Hepatocyte (in vitro differentiated cells): ENCODE data around the gene EXOC4.

Experiments used
- EZH2phosphoT487 ChIP-seq: fragments of 200-600 bp; sonication (generic); IDR thresholded peaks from one replicate; pipeline ENCODE4 v1.6.1; 2018; ENCODE audit warnings: antibody characterized with exemption, mild to moderate bottlenecking, low read depth, moderate library complexity; ENCODE audit not compliant: unreplicated experiment, severe bottlenecking
- TF ChIP-seq, protein P1 (sequence below): fragments of 200-600 bp; sonication (generic); IDR thresholded peaks from 2 replicates; pipeline ENCODE4 v1.5.1; 2016; ENCODE audit warnings: antibody characterized with exemption, mild to moderate bottlenecking; ENCODE audit not compliant: poor library complexity

DNA sequence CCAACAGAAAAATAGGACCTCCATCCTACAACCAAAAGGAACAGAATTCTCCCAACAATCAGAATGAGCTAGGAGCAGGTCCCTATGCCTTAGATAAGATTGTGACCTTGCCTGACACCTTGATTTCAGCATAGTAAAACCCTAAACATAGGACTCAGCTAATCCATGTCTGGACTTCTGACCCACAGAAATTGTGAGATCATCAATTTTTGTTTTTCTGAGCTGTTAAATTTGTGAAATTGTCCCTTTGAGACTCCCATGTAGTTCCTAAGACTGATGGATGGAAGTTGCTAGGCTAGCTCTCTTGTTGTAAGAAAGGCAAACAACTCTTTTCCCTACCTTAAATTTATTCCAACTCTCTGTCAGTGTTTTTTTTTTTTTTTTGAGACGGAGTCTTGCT is 244.2 kb downstream of the EXOC4 start:
- TF ChIP-seq, protein P1, sequence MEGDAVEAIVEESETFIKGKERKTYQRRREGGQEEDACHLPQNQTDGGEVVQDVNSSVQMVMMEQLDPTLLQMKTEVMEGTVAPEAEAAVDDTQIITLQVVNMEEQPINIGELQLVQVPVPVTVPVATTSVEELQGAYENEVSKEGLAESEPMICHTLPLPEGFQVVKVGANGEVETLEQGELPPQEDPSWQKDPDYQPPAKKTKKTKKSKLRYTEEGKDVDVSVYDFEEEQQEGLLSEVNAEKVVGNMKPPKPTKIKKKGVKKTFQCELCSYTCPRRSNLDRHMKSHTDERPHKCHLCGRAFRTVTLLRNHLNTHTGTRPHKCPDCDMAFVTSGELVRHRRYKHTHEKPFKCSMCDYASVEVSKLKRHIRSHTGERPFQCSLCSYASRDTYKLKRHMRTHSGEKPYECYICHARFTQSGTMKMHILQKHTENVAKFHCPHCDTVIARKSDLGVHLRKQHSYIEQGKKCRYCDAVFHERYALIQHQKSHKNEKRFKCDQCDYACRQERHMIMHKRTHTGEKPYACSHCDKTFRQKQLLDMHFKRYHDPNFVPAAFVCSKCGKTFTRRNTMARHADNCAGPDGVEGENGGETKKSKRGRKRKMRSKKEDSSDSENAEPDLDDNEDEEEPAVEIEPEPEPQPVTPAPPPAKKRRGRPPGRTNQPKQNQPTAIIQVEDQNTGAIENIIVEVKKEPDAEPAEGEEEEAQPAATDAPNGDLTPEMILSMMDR, result no peak
- TF ChIP-seq EZH2phosphoT487, result no peak
